Endothelial cell of umbilical vein (primary cell): Measurements from ENCODE around the gene EFCAB8. TPM values are rescaled to one million over a fixed set of nuclear protein-coding genes. Genes with fewer than 3 reads are reported as not detected.

Experiments
- BruUV-seq: library from RNA; stranded (reverse); fragments of 400-500 nt; replicated peaks from 2 replicates; lab custom pipeline; 2021; lab: Mats Ljungman, UMichigan
- CTCF ChIA-PET: fragments of 300-600, 350-600 bp; sonication (Branson Sonifier 250); formaldehyde crosslinking; loops from one replicate; lab custom pipeline; 2021; ENCODE audit warnings: antibody characterized with exemption, inconsistent platforms; lab: Charles Lee
- POLR2A ChIA-PET: fragments of 300-600, 350-600 bp; sonication (Branson Sonifier 250); formaldehyde crosslinking; loops from one replicate; lab custom pipeline; 2021; ENCODE audit warnings: antibody characterized with exemption, inconsistent platforms; lab: Charles Lee
- DNase-seq: peaks from one replicate; pipeline ENCODE4 v3.0.0-alpha.2; 2011; ENCODE audit warnings: low read depth, low spot score
- FAIRE-seq: peaks from 2 replicates; lab custom pipeline; 2011; peaks lifted over from hg19 to GRCh38; lab: Jason Lieb, UNC
- H2AFZ ChIP-seq: 2 replicates; pipeline ENCODE4 v1.6.0; 2012; ENCODE audit warnings: low read depth, low read length, control low read depth, inconsistent platforms
- H3K27ac ChIP-seq: 2 replicates; pipeline ENCODE4 v1.5.1; 2011; ENCODE audit warnings: low read depth, mild to moderate bottlenecking, control low read depth, low read length, moderate library complexity; ENCODE audit not compliant: insufficient read depth
- H3K27me3 ChIP-seq, 2 experiments: 2 replicates each; pipeline versions ENCODE4 v1.6.0 to v1.6.1; 2011; ENCODE audit warnings: low read length in 2 of 2, mixed read lengths in 1 of 2; ENCODE audit not compliant: control insufficient read depth in 2 of 2, insufficient read depth in 2 of 2
- H3K36me3 ChIP-seq, 2 experiments: 2 replicates in 1 of 2; 3 replicates in 1 of 2; pipeline ENCODE4 v1.5.1; 2011; ENCODE audit warnings: low read length in 2 of 2, mild to moderate bottlenecking in 1 of 2, moderate library complexity in 1 of 2; ENCODE audit not compliant: control insufficient read depth in 2 of 2, insufficient read depth in 2 of 2; ENCODE audit errors: extremely low read depth in 1 of 2
- H3K4me1 ChIP-seq: 3 replicates; pipeline ENCODE4 v1.5.1; 2011; ENCODE audit warnings: mild to moderate bottlenecking, low read length; ENCODE audit not compliant: control insufficient read depth, insufficient read depth; ENCODE audit errors: extremely low read depth
- H3K4me2 ChIP-seq: 2 replicates; pipeline ENCODE4 v1.6.1; 2011; ENCODE audit warnings: low read length, control low read depth, mixed read lengths; ENCODE audit not compliant: insufficient read depth
- H3K4me3 ChIP-seq, 3 experiments: fragments of 200-600 bp in 1 of 3; sonication (generic), shearing (Covaris generic) in 1 of 3; replicated peaks in 1 of 3; 2 replicates each; pipeline ENCODE4 v1.5.1; 2011 to 2016; ENCODE audit warnings: control low read depth in 3 of 3, low read length in 3 of 3, mild to moderate bottlenecking in 2 of 3, inconsistent platforms in 1 of 3, low read depth in 1 of 3, moderate library complexity in 1 of 3; ENCODE audit not compliant: insufficient read depth in 1 of 3
- H3K79me2 ChIP-seq: 2 replicates; pipeline ENCODE4 v1.6.0; 2012; ENCODE audit warnings: low read length, inconsistent platforms; ENCODE audit not compliant: control insufficient read depth, insufficient read depth
- H3K9ac ChIP-seq: replicated peaks from 2 replicates; pipeline ENCODE3; 2011; ENCODE audit warnings: low read length, control low read depth; ENCODE audit not compliant: insufficient read depth; ENCODE audit errors: extremely low read depth
- H3K9me1 ChIP-seq: replicated peaks from 3 replicates; pipeline ENCODE4 v1.6.0; 2011; ENCODE audit warnings: mild to moderate bottlenecking, low read length; ENCODE audit not compliant: control insufficient read depth, insufficient read depth; ENCODE audit errors: extremely low read depth
- H3K9me3 ChIP-seq: replicated peaks from 2 replicates; pipeline ENCODE4 v1.5.1; 2012; ENCODE audit warnings: low read length, inconsistent platforms; ENCODE audit not compliant: control insufficient read depth, insufficient read depth
- H4K20me1 ChIP-seq: replicated peaks from 2 replicates; pipeline ENCODE3; 2011; ENCODE audit warnings: mild to moderate bottlenecking, low read length; ENCODE audit not compliant: control insufficient read depth, insufficient read depth; ENCODE audit errors: extremely low read depth
- CTCF ChIP-seq, 2 donors: IDR thresholded peaks; 1 replicate in 1 of 2; 2 replicates in 1 of 2; pipeline ENCODE4 v1.5.1; 2011; ENCODE audit warnings: low read length in 2 of 2, mild to moderate bottlenecking in 2 of 2, moderate library complexity in 2 of 2, control low read depth in 1 of 2, inconsistent platforms in 1 of 2, low read depth in 1 of 2; ENCODE audit not compliant: insufficient read depth in 1 of 2; ENCODE audit errors: extremely low read depth in 1 of 2
- EZH2 ChIP-seq: IDR thresholded peaks from 2 replicates; pipeline ENCODE4 v1.6.1; 2012; ENCODE audit warnings: borderline replicate concordance, low read depth, mild to moderate bottlenecking, moderate library complexity, low read length, inconsistent platforms; ENCODE audit not compliant: severe bottlenecking
- FOS ChIP-seq: IDR thresholded peaks from 2 replicates; pipeline ENCODE4 v1.6.1; 2011; ENCODE audit warnings: mild to moderate bottlenecking, low read length, moderate library complexity, borderline replicate concordance; ENCODE audit not compliant: insufficient read depth
- GATA2 ChIP-seq: IDR thresholded peaks from 2 replicates; pipeline ENCODE4 v1.7.0; 2011; ENCODE audit warnings: low read depth, mild to moderate bottlenecking, moderate library complexity, mixed read lengths, low read length; ENCODE audit not compliant: insufficient read length, insufficient read depth
- JUN ChIP-seq: IDR thresholded peaks from 2 replicates; pipeline ENCODE4 v1.6.1; 2011; ENCODE audit warnings: borderline replicate concordance, low read depth; ENCODE audit not compliant: insufficient read length, insufficient read depth
- MAX ChIP-seq: IDR thresholded peaks from 2 replicates; pipeline ENCODE4 v1.6.1; 2011; ENCODE audit not compliant: insufficient read depth, insufficient read length
- MYC ChIP-seq: IDR thresholded peaks from one replicate; pipeline ENCODE4 v1.6.1; 2011; ENCODE audit warnings: mild to moderate bottlenecking, low read depth, low read length
- POLR2A ChIP-seq: IDR thresholded peaks from 2 replicates; pipeline ENCODE4 v1.6.1; 2012; ENCODE audit warnings: low read depth, mild to moderate bottlenecking, control low read depth, low read length
- POLR2AphosphoS5 ChIP-seq: IDR thresholded peaks from 2 replicates; pipeline ENCODE4 v1.6.1; 2012; ENCODE audit warnings: low read depth, mild to moderate bottlenecking, control low read depth, low read length, moderate library complexity; ENCODE audit not compliant: insufficient read depth
- dilution Hi-C: fragments of 300-500 bp; cut with MboI; formaldehyde crosslinking; loops from one replicate; pipeline ENCODE4 v1.15.0; 2019; ENCODE audit warnings: low sequenced_read_pairs; ENCODE audit not compliant: extremely low pct_ligation_motif_present
- intact Hi-C: fragments of 100-400 bp; cut with micrococcal nuclease; formaldehyde crosslinking; loops from one replicate; pipeline ENCODE4 v1.10.0; 2022
- polyA plus RNA-seq, 4 experiments: library from polyadenylated mRNA; depleted of rRNA in 3 of 4; stranded (reverse) in 3 of 4; unstranded in 1 of 4; fragments of >200 nt; gene quantifications; 2 replicates each; pipeline versions ENCODE4 v1.2.1 to v1.2.3, GENCODE V29; 2011 to 2012; ENCODE audit warnings: missing spikeins in 1 of 4
- total RNA-seq: library from RNA; stranded (reverse); gene quantifications from 2 replicates; pipeline ENCODE4 v1.2.3, GENCODE V29; 2021

EFCAB8 gene
- total and polyA plus RNA-seq, 2 donors (not counting 3 experiments of a cell fraction or from before 2014, with no cell fraction given), result 0.01 to 0.31 TPM

- BruUV-seq, result no TSS peak
- POLR2A ChIA-PET, result no interaction called here
- no peaks in the 10 kb centered on the region for H3K4me1 ChIP-seq
- H3K9me1 ChIP-seq, result no peaks in the 10 kb centered on the region
- H3K36me3 ChIP-seq, result no peaks in the 10 kb centered on the region
- CTCF ChIA-PET, result no interaction called here
- H3K27me3 ChIP-seq, result peaks cover 0 to 1% of the 10 kb centered on the region in 2 experiments
- no peak overlapping the region for H3K4me3 ChIP-seq
- TF ChIP-seq MYC, result no peak
- TF ChIP-seq POLR2A, result no peak
- no peak for TF ChIP-seq POLR2AphosphoS5
- no peak for TF ChIP-seq GATA2
- TF ChIP-seq EZH2, result no peak
- no peak for TF ChIP-seq CTCF (IDR thresholded peaks at IDR 0.05; ENCODE audit: extremely low read depth in 1 of 2, insufficient read depth in 1 of 2, low read depth in 1 of 2, low read length in 2 of 2)
- no peak for TF ChIP-seq MAX
- TF ChIP-seq JUN, result no peak
- TF ChIP-seq FOS, result no peak
- DNase-seq (no peak), FAIRE-seq (no peak)
- no peak overlapping the region for H3K4me2 ChIP-seq
- intact Hi-C loops, result no loop called here
- H3K79me2 ChIP-seq, result no peaks in the 10 kb centered on the region
- dilution Hi-C loops, result no loop called here
- no peaks in the 10 kb centered on the region for H3K9me3 ChIP-seq
- no peak overlapping the region for H3K9ac ChIP-seq
- H3K27ac ChIP-seq, result no peak overlapping the region
- no peaks in the 10 kb centered on the region for H4K20me1 ChIP-seq
- H2AFZ ChIP-seq, result no peak overlapping the region
These were observed 120.7 kb downstream of the EFCAB8 start for GRCh38 chr20:32979201-32979998.
